GM12873 (cell line): ENCODE measurements around the gene PLEKHG2.

Source experiments
- TF ChIP-seq, protein P1 (sequence below): IDR thresholded peaks from 2 replicates; pipeline ENCODE4 v1.5.1; 2012; ENCODE audit warnings: low read depth, mild to moderate bottlenecking, moderate library complexity, low read length, control low read depth; ENCODE audit not compliant: insufficient read depth; ENCODE audit errors: missing control alignments

The PLEKHG2 gene

DNA sequence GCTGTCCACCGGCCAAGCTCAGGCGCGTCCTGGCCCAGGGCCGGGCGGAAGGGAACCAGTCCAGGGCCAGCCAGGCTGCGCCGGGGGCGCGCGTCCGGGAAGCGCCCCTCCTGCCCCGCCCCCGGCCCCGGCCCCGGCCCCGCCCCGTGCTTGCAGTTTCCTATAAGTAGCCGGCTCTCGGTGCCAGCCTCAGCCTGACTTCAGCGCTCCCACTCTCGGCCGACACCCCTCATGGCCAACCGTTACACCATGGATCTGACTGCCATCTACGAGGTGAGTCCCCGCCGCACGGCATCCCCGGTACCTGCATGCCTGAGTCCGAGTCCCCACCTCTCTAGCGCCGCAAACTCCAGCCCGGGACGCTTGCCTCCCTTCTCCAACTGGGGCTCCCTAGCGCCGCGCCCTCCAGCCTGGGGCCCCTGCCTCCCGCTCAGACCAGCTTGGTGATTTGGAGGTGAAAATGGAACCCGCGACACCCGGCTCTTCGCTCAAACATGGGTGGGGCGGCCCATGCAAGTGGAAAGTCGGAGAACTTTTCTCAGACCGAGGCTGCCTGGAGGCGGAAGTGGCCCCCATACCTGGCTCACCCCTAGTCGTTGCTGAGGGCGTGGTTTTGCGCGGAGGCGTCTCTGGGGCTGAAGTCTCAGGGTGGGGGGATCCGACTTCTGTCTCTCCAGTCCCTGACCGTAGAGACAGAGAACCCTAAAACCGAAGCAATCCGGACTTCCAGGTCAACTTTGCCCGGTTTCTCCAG lies 5.6 kb upstream of the PLEKHG2 start, which contains the start of gene ZFP36:
Gene ZFP36, plus strand, starts transcription at position 192 of the 754 bp plus-strand sequence. Its CDS starts 58 bp downstream, at position 250.
- TF ChIP-seq, protein P1, sequence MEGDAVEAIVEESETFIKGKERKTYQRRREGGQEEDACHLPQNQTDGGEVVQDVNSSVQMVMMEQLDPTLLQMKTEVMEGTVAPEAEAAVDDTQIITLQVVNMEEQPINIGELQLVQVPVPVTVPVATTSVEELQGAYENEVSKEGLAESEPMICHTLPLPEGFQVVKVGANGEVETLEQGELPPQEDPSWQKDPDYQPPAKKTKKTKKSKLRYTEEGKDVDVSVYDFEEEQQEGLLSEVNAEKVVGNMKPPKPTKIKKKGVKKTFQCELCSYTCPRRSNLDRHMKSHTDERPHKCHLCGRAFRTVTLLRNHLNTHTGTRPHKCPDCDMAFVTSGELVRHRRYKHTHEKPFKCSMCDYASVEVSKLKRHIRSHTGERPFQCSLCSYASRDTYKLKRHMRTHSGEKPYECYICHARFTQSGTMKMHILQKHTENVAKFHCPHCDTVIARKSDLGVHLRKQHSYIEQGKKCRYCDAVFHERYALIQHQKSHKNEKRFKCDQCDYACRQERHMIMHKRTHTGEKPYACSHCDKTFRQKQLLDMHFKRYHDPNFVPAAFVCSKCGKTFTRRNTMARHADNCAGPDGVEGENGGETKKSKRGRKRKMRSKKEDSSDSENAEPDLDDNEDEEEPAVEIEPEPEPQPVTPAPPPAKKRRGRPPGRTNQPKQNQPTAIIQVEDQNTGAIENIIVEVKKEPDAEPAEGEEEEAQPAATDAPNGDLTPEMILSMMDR, result peak; percentile 23

DNA sequence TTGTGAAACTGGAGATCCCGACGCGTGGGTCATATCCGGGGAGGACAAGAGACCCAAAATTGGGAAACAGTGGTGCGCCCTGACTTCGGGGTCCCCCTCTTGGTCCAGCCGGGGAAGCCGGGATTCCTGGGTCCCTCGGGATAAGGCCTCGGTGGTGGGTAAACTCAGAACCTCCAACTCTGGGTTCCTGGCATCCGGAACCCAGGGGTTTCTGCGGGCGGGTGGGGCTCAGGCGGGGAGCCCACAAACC lies 5.1 kb upstream of the PLEKHG2 start:
- TF ChIP-seq, protein P1, result no peak

DNA sequence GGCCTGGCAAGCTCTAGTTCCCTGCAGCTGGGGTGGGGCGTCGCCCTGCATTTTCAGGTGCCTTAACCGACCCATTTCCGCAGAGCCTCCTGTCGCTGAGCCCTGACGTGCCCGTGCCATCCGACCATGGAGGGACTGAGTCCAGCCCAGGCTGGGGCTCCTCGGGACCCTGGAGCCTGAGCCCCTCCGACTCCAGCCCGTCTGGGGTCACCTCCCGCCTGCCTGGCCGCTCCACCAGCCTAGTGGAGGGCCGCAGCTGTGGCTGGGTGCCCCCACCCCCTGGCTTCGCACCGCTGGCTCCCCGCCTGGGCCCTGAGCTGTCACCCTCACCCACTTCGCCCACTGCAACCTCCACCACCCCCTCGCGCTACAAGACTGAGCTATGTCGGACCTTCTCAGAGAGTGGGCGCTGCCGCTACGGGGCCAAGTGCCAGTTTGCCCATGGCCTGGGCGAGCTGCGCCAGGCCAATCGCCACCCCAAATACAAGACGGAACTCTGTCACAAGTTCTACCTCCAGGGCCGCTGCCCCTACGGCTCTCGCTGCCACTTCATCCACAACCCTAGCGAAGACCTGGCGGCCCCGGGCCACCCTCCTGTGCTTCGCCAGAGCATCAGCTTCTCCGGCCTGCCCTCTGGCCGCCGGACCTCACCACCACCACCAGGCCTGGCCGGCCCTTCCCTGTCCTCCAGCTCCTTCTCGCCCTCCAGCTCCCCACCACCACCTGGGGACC lies 4.6 kb upstream of the PLEKHG2 start:
- TF ChIP-seq, protein P1, result no peak

DNA sequence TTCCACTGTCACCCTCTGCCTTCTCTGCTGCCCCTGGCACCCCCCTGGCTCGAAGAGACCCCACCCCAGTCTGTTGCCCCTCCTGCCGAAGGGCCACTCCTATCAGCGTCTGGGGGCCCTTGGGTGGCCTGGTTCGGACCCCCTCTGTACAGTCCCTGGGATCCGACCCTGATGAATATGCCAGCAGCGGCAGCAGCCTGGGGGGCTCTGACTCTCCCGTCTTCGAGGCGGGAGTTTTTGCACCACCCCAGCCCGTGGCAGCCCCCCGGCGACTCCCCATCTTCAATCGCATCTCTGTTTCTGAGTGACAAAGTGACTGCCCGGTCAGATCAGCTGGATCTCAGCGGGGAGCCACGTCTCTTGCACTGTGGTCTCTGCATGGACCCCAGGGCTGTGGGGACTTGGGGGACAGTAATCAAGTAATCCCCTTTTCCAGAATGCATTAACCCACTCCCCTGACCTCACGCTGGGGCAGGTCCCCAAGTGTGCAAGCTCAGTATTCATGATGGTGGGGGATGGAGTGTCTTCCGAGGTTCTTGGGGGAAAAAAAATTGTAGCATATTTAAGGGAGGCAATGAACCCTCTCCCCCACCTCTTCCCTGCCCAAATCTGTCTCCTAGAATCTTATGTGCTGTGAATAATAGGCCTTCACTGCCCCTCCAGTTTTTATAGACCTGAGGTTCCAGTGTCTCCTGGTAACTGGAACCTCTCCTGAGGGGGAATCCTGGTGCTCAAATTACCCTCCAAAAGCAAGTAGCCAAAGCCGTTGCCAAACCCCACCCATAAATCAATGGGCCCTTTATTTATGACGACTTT lies 3.9 kb upstream of the PLEKHG2 start:
- TF ChIP-seq, protein P1, result no peak

DNA sequence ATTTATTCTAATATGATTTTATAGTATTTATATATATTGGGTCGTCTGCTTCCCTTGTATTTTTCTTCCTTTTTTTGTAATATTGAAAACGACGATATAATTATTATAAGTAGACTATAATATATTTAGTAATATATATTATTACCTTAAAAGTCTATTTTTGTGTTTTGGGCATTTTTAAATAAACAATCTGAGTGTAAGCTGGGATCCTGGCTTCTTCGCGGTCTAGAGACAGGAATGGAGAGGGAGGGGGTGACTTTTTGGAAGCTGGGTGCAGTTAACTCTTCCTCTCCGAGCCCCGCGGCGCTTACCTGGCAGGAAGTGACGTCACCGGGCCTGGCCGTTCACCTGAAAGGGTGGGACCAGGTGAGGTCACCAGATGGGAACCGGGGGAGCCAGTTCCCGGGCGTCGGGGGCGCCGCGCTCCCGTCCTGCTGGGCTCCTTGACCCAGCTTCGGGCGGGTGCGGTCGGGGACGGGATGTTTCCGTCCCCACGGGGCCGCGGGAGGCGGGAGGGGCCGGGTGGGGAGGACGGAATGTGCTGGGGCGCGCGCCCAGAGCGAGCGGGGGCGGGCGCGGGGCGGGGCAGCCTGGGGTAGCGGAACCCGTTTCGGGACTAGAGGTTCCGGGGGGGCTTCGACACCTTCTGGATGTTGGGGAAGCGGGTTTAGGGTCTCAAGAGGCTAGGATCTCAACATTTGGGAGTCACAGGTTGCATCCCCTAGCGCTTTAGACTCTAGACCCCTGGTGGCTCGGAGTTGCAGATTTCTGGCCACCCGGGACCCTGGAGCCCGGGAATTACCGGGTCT lies 3.1 kb upstream of the PLEKHG2 start:
- TF ChIP-seq, protein P1, result no peak

DNA sequence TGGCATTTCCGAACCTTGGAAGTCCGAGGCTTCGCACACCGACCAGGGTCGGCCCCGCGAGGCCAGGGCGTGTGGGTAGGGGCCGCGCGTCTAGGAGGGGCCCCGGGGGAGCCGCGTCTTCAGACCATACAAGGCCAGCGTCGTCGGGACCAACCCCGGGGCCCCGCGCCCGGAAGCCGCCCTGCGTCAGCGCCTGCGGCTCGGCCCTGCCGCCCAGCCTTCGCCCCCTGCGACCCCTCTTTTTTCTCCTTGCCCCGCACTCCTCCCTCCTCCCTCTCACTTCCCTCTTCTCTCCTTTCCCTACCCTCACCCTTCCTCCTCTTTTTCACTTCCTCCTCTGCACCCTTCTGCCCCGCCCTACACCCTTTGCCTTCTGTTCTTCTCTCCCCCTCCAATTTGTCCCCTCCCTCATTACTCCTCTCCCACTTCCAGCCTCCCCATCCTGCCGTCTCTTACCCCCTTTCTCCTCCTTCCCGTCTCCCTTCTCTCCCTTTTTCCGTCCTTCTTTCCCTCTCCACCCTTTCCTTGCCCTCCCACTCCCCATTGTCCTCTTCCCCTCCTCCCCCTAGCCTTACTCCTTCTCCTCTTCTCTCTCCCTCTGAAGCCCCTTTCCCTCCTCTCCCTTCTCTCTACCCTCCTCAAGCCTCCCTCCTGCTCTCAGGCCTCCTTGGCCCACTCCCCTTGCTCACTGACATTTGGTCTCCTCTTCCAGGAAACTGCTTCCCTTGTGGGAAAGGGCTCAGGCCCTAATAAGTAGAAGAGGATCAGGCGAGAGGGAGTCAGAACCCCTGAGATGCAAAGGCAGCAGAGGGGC lies 2.2 kb upstream of the PLEKHG2 start:
- TF ChIP-seq, protein P1, result no peak
